GM12878 (cell line): ENCODE data around the gene ELF2.

Experiments used
- SIN3A ChIP-seq: IDR thresholded peaks from 2 replicates; pipeline ENCODE4 v1.6.1; 2012; ENCODE audit warnings: low read depth, low read length, improper control_type of control experiment
- SMC3 ChIP-seq: IDR thresholded peaks from 2 replicates; pipeline ENCODE4 v1.6.1; 2011; ENCODE audit warnings: low read length, improper control_type of control experiment, borderline replicate concordance
- TF ChIP-seq, protein P1 (sequence below): IDR thresholded peaks from 2 replicates; pipeline ENCODE4 v1.6.1; 2012; ENCODE audit warnings: low read depth, low read length, improper control_type of control experiment

DNA sequence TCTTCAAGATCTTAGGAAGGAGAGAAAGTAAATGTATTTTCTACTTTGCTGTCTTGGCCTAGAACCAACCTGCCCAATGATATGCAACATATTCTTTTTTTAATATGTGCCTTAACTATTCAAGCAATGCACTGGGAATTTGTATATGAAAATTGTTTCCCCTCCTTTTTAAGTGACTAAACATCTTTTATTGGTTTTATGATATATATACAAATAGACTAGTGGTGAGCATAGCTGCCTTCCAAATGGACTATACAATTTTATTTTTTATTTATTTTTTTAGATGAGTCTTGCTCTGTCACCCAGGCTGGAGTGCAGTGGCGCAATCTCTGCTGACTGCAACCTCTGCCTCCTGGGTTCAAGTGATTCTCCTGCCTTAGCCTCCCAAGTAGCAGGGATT, 151.2 kb downstream of the ELF2 start:
- TF ChIP-seq SIN3A (no peak), SMC3 (no peak)
- TF ChIP-seq, protein P1, sequence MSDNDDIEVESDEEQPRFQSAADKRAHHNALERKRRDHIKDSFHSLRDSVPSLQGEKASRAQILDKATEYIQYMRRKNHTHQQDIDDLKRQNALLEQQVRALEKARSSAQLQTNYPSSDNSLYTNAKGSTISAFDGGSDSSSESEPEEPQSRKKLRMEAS, result no peak
